MV-4-11 (cell line): ENCODE measurements around the gene MAN1C1.

Experiments used
- DNase-seq: peaks from one replicate; lab custom pipeline; 2025; lab: John Stamatoyannopoulos, UW

Gene MAN1C1

DNA sequence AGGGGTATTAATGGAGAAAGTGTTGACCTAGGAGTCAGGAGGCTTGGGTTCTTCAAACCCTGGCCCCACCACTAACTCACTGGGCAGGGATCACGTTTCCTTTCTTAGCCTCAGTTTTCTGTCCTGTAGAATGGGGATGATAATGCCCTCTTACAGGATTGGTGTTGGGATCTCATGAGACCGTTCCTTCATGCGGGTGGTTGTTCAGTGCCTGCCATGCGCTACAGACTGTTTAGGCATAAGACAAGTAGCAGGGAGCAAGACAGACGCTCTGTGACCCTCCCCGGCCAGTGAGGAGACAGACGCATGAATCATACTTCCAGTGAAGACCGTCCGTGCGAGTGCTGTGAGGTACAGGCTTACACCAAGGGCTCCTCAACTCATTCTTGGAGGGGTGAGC is 81.7 kb downstream of the MAN1C1 start:
- DNase-seq: no peak

DNA sequence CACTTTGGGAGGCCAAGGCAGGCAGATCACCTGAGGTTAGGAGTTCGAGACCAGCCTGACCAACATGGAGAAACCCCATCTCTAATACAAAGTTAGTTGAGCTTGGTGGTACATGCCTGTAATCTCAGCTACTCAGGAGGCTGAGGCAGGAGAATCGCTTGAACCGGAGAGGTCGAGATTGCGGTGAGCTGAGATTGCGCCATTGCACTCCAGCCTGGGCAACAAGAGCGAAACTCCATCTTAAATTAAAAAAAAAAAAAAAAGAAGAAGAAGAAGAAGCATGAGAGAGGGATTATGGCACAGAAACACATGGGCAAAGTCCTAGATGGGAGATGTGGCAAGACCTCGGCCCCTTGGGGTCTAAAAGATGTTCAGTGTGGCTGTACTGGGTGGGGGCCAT is 82.5 kb downstream of the MAN1C1 start:
- peak; percentile 78 for DNase-seq

DNA sequence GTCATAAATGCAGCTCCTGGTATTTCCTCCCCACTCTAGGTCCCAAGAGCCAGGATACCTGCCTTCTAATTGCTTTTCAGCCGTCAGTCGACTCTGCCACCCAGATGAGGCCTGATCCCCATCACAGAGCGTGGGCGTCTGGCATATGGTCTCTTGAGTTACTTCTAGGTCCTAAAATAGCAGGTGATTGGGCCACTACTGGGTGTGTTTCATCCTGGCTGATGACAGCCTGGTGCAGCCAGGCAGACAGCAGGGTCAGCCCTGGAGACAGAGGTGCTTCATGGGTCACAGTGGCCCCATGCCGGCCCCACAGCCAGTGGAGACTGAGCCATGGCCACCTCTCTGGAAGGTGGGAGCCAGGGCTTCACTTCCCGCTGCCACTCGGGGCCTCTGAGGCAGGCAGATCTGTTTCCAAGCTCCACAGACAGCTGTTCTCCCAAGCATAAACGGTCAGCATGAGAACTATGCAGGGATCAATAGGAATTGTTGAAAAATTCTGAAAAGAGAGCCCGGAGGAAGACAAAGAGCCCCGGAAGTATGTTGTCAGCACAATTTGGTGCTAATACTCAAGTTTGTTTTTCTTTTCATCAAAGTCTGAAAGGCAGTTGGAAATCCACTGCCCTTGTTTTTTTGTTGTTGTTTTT is 83.0 kb downstream of the MAN1C1 start:
- no peak for DNase-seq

DNA sequence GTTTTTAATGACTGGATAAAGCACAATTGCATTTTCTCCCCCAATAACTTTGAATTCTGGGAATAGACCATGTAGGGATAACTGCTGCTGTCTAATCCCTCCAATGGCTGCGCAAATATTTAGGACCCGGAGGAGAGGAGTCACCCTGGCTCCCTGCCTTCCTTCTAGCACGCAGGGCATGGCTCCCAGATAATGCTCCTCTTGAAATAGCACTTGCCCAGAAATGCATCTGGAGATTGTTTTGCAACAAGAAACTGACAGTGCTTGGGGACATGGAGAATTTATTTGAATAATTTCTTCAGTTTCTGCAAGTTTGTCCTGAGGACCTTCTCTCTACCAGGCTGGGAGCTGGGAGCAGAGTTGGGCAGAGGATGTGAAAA is 83.5 kb downstream of the MAN1C1 start:
- DNase-seq: no peak

DNA sequence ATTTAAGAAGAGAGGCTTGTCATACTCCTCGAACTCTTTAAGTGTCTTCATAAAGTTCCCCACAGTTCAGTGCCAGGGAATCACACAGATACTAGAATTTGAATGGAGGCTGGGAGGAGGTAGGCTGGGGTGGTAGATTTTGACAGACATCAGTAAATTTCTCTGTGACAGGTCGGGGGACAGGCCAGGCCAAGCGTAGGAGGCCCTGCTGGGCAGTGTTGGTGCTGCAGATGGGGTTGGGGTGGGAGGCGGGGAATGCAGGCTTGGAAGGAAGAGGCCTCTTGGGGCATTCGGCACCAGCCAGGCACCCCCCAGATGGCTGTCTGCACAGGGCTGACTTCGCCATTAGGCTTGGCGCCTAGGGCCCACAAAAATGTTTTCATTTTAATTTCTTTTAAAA is 84.0 kb downstream of the MAN1C1 start:
- DNase-seq: no peak

DNA sequence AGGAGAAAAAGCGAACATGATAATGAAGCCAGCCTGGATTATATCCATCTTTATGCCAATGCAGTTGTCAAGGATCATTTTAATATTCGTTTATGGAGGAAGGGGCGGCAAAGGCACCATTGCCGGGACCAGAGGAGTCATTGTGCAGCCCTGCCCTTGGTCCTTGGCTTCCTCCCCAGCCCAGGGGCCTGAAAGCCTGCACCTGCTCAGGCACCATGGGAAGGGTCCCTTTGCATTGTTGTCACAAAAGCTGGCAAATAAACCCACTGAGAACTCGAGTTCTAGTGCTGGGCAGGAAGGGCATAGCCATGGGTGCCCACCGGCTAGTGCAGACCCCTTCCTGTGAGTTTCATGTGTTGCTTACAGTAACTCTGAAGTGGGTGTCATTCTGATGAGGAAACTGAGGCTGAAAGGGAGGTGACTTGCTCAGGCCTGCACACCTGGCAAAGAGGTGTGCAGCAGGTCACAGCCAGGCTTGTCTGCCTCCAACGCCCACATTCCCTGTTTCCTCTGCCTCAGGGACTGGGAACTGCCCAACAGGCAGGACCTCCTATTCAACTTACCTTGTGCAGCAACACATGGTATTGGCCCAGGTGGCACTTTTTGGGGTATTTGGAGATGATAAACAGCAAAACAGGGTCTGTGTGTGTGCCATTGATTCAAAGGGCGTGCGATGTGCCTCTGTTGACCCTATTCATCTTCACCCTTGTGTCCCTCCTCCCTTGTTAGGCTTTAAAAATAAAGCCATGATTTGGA is 84.6 kb downstream of the MAN1C1 start:
- DNase-seq: no peak

DNA sequence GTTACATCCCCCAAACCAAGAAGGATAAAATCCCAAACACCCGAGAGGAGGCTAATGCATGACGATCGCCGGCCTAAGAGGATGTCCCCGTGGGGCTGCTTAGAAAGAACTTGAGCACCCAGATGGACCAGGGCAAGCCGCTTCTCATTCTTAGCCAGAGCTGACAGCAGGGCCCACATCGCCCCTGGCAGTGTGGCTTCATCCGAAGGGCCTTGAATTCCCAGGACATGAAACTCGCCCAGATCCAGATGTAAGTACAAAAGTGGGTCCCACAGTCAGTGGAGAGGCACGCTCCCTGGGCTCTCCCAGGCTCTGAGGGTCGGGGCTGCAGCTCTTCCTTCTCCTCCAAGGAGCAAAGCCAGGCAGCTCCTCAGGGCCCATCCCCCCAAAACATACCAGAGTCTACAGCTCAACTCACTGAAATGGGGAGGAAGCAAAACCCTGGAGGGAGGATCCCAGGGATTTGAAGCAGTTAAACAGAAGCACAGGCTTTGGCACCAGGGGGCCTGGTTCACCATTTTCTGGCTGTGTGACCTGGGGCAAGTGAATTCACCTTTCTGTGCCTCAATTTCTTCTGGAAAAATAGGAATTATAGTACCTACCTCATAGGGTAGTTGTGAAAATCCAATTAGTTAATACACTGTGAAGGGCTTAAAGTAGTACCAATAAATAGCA is 85.6 kb downstream of the MAN1C1 start:
- DNase-seq: no peak

DNA sequence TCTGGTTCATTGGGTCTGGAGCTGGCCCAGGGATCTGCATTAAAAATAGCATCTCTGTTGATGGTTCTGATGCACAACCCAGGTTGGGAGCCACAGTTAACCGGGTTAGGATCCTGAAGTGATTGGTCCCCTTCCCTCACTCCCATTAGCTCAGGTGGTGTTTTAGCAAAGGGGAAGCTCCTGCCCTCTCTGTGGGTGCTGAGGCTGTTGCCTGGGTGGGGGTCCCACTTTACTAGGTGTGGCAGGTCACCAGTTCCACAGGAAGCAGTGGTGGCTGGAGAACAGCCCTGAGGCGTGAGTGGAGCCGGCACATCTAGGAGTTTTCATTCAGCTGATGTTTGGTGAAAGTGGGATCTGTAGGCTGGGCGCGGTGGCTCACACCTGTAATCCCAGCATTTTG is 86.5 kb downstream of the MAN1C1 start:
- no peak for DNase-seq

DNA sequence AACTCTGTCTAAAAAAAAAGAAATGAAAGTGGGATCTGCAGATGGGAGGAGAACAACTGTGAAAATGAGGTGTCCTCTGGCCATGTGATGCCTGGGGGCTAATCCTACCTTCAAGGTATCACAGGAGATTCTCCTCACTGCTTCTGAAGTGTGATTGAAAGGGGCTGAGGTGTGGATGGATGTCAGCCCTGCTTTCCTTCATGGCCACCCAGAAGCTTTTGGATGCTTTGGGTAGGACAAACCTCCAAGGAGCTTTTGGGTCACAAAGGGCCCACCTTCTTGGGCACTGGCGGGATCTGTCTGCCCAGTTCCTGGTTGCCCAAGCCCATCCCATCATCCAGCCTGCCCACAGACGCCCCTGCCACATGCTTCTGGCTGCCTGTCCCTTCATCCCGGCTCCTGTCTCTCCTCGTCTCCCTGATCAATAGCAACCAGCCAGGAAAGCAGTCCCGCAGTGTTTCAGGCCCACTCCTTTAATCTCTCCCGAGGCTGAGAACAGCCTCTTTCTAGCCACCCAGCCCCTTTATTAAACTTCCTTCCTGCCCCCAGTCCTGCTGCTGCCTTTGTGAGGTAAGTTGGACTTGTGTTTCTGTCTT is 87.2 kb downstream of the MAN1C1 start:
- no peak for DNase-seq

DNA sequence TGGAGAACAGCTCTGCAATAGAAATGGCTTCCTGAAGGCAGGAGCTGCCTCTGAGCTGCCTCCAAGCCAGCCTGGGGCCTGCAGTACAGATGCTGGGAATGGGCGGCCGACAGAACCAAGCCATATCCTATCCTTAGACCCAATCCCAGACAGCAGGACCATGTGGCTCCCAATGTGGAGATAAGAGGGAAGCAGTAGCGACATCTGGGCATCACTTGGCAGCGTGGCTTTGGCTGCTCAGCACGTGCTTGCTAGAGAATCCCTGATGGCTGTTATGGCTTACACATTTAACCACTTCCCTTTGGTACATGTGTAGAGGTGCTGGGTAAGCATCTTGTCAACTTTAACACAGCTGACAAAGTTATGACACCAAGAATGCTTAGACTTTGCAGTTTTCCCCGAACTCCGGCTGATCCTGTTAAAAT is 87.7 kb downstream of the MAN1C1 start:
- peak; percentile 79 for DNase-seq

DNA sequence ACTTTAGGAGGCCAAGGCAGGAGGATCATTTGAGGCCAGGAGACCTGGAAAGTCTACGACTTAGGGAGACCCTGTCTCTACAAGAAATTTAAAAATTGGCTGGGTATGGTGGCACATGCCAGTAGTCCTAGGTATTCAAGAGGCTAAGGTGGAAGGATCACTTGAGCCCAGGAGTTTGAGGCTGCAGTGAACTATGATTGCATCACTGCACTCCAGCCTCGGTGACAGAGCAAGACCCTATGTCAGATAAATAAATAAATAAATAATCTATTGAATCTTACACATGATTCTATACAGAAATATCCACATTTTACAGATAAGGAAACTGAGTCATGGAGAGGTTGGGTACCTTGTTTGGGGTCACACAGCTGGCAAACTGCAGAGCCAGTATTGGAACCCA is 89.1 kb downstream of the MAN1C1 start:
- no peak for DNase-seq

DNA sequence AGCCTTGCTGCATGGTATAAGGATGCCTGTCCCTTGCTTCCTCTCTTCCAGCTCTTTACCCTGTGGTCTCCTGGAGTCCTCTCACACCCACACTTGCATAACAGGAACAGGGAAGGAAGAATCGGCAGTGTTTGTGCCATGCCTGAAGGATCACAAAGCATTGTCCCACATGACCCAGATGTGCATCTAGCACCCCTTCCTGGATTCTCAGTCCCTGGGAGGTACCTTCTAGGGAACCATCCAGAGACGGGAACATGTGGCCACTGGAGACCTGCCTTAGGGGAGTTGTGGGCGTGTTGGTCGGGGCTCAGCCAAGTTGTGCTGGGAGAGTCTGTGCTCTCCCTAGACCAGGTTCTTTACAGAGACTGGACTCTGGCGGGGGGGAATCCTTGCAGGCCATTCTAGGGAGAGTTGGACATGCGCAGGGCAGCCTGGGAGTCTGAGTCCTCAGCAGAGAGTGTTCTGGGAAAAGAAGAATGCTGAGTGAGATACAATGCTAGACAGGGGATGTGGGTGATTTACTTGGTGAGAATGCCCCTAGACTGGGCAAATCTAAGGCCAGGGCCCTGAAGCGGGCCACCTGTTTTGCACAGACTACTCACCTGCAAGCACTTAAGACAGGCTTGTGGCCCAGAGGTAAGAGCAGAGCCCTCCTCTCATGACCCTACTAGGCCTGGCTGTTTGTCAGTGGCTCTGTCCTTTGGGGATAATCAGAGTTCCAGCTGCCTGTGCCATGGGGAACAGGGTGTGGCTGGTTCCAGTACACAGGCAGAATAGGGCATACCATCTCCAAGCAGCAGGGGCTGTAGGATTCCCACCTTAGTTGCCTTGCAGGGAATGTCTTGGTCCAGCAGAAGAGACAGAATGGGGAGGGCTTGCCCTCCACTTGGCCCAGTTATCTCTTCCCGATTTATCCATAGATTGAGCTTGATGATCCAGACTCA is 89.8 kb downstream of the MAN1C1 start:
- no peak for DNase-seq

DNA sequence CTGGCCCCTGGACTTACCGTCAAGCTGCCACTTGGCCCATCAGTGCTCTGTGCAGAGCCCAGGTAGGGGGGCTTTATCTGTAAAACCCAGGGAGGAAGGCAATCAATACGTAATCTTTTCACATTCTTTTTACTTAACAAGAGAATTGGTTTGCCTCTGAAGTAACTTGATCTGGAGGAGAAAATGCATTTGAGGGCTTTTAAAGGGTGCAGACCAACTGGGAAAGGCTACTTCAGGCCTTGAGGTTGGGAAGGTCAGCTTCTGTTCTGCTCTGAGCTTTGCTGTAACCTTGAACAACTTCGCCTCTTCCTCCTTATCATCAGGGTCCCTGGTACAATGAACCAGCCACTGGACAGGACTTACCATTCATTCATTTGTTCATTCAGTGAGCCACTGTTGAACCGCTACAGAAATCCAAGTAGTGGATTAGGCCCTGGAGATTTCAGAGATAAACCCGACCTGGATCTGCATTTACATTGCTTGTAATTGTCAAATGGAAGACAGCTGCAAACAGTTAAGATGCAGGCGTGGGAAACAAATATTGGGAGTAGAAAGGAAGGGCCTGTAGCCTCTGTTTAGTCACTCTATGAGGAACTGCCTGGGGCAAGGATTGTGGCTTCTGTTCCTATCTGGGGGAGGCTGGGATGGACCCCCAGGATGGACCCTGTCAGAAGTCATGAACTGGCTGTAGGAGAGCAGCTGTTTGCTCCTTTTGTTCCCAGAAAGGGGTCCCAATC is 90.9 kb downstream of the MAN1C1 start:
- no peak for DNase-seq

DNA sequence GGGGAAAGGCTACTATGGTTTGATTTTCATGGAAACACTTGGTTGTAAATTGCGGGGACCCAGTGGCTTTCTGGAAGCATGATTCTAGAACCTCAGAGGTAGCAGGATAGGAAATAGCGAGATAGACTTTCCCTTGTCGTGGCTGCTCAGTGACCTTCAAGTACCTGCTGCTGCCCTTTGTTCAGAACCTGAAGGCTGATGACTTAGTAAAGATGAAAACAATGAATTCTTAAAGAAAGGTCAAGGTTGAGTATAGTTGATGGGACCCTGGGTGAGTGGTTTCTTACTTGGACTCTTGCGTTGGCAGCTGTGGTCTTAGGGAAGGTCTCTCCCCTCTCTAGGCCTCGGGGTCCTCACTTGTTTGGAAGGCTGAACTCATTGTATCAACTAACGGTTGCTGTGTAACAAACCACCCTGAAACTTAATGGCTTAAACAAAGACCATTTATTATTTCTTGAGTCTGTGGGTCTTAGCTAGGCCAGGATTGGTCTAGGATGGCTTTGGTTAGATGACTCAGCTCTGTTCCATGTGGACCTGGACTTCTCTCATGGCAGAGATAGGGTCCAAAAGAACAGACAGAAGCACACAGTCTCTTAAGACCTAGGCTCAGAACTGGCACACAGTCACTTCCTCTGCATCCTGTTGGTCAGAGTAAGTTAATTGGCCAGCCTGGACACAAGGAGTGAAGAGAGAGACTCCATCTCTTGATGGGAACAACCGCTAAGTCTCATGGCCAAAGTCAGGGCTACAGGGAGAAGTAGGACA is 94.2 kb downstream of the MAN1C1 start:
- no peak for DNase-seq

DNA sequence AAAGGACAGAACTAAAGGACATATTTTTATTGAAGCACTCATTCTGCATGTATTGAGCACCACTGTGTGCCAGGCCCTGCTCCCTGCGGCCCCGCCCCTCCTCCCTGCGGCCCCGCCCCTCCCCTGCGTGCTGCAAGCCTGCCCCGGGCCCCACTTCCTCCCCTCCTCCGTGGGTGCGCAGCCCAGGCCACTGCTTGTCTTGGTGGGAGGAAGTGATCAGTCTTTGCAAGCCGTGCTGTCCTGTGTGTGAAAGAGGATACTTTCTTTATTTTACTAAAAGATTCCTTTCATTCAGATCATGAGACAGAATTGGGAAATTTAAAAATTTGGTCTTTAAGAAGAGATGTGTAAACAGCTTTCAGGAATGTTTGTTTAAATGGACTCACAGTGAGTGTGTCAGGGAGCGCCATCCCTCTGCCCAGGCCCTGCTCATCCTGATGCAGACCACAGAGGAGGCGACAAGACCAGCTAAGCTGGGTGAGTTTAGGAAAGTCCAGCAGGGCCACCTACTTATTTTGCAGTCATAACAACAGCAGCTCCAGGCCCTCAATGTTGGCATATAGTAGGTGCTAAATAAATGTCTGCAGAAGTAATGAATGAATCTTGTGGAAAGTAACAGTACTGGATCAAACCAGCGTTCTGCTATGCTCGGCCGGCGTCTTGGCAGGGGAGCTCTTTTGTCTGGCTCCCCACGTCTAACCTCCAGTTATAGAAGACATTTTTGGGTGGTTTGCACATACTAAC is 95.1 kb downstream of the MAN1C1 start:
- DNase-seq: peak; percentile 75

DNA sequence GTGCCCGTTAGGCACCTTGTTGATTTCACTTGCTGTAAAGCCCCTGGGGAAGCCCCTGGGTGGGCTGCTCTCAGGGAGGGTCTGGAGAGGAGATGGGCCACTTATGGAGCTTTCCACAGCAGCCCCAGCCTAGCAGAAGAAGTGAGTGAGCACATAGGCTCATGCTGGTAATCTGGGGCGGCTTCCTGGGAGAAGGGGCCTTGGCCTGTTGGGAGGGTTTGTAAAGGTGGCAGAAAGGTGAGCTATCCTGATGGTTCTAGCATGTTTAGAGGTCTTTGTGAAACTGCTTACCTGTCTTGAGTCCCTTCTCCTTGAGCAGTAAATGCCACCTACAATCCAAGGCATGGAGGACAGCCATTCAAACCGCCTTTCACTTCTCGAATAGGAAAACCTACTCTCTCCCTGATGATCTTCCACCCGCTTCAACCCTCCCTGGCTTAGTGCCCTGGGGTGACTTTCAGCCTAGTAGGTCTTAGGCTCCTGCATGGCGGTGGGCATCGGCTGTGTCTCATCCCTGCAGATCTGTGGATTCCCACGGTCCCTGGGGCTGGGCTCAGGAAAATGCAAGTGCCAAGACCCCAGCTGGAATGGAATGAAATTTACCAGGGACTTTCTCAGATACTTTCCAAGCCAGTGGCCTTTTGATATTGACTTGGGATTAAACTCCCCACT is 95.8 kb downstream of the MAN1C1 start:
- DNase-seq: no peak

DNA sequence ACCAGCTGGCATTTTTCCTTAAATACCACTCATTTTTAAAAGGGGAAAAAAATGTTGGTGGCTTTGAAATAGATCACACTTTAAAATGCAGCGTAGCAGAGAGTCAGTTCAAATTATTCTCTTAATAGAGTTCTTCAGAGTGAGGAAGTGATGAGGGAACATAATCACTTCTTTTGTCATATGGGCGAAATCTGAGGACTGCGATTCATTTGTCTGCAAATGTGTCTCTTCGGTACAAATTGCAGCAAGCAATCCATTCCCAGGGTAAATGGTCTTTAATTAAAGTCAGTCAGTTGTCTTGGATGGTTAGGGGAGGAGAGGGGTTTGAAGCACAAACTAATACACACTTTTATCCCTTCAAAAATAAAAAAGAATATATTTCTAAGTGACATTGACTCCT is 97.4 kb downstream of the MAN1C1 start:
- no peak for DNase-seq

DNA sequence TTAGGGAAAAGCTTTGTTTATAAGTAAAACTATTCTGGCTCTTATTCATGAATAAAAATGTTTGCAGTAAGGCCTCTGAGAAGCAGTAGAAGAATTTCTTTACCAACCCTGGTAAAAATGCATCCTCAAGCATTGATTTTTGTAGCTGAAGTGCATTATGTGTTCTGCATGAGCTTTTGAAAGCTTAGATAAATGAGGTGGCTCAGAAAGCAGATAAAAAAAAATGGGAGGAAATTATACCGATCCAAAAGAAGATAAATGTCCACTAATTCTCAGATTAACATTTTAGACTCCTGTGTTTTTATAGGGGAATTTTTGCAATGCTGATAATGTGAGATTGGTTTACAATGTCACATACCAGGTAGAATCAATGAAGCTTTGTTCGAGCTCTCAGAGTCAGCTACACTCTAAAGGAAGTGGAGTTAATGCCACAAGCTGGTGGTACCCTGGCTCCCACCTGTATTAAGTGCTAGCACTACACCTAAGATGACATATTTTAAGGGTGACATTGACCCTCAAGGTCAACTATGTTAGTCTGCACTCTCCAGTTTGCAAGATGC is 97.9 kb downstream of the MAN1C1 start:
- DNase-seq: no peak

DNA sequence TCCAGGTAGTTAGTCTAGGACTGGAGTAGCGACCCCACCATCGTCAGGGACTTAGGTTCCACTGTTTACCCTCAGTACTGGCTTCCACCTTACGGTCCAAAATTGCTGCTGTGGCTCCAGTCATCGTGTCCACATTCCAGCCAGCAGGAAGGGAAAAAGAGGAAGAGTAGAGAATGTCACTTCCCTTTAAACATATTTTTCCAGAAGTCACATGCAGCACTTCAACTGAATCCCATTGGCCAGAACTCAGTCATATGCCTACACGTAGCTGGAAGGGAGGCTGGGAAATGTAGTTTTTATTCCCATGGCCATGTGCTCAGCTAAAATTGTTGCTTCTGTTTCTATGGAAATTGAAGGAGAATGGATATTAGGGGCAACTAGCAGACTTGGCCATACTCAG is 99.3 kb downstream of the MAN1C1 start:
- DNase-seq: peak; percentile 61
